Loucy (cell line): ENCODE measurements around the gene RELA.
"Not testable (repeated sequence)": the region's sequence is repeated elsewhere in the genome, so short reads cannot be mapped to it uniquely, and the experiment has no call there.

Experiments
- H2AFZ ChIP-seq: fragments of 200-600 bp; sonication (generic); 2 replicates; pipeline ENCODE4 v1.6.0; 2016; ENCODE audit warnings: antibody characterized with exemption, mild to moderate bottlenecking, low read length, moderate library complexity
- H3F3A ChIP-seq: fragments of 200-600 bp; 2 replicates; pipeline ENCODE4 v1.6.0; 2016; ENCODE audit warnings: antibody characterized with exemption, low read depth, mild to moderate bottlenecking
- H3K27me3 ChIP-seq: fragments of 200-600 bp; sonication (generic); 2 replicates; pipeline ENCODE4 v1.6.1; 2014; ENCODE audit warnings: low read length, mild to moderate bottlenecking; ENCODE audit not compliant: insufficient read depth, poor library complexity, severe bottlenecking
- H3K36me3 ChIP-seq: fragments of 200-600 bp; sonication (generic); 2 replicates; pipeline ENCODE4 v1.6.1; 2016; ENCODE audit warnings: low read length; ENCODE audit not compliant: insufficient read depth
- H3K4me1 ChIP-seq: fragments of 200-600 bp; sonication (generic); 2 replicates; pipeline ENCODE4 v1.5.1; 2014; ENCODE audit warnings: low read length, mild to moderate bottlenecking; ENCODE audit not compliant: insufficient read depth, poor library complexity, severe bottlenecking
- H3K4me2 ChIP-seq: fragments of 200-600 bp; sonication (generic); 2 replicates; pipeline ENCODE4 v1.6.0; 2014; ENCODE audit warnings: antibody characterized with exemption, low read length, low read depth, mild to moderate bottlenecking; ENCODE audit not compliant: poor library complexity, severe bottlenecking
- H3K4me3 ChIP-seq: fragments of 200-600 bp; sonication (generic); 2 replicates; pipeline ENCODE4 v1.5.1; 2014; ENCODE audit warnings: low read length, mild to moderate bottlenecking, mixed read lengths; ENCODE audit not compliant: poor library complexity, severe bottlenecking
- H3K79me2 ChIP-seq: fragments of 200-600 bp; sonication (generic); 2 replicates; pipeline ENCODE4 v1.6.1; 2014; ENCODE audit warnings: low read length; ENCODE audit not compliant: insufficient read depth
- H3K9ac ChIP-seq: fragments of 200-600 bp; sonication (generic); 2 replicates; pipeline ENCODE4 v1.6.0; 2014; ENCODE audit warnings: mild to moderate bottlenecking, low read depth, low read length, moderate library complexity; ENCODE audit not compliant: poor library complexity, severe bottlenecking
- H3K9me2 ChIP-seq: fragments of 200-600 bp; sonication (generic); replicated peaks from 2 replicates; pipeline ENCODE4 v1.6.1; 2016; ENCODE audit warnings: low read depth, low read length, mixed read lengths
- H3K9me3 ChIP-seq: fragments of 200-600 bp; sonication (generic); 2 replicates; pipeline ENCODE4 v1.6.1; 2014; ENCODE audit warnings: mild to moderate bottlenecking, antibody characterized with exemption, low read length, low read depth; ENCODE audit not compliant: insufficient read depth
- H4K20me1 ChIP-seq: fragments of 200-600 bp; sonication (generic); 2 replicates; pipeline ENCODE4 v1.6.0; 2014; ENCODE audit warnings: antibody characterized with exemption, low read length, mild to moderate bottlenecking; ENCODE audit not compliant: insufficient read depth, poor library complexity, severe bottlenecking
- EZH2phosphoT487 ChIP-seq: fragments of 200-600 bp; IDR thresholded peaks from 2 replicates; pipeline ENCODE4 v1.6.1; 2018; ENCODE audit warnings: antibody characterized with exemption, mild to moderate bottlenecking, moderate library complexity, borderline replicate concordance
- TF ChIP-seq, protein P1 (sequence below): fragments of 200-600 bp; sonication (generic); conservative IDR thresholded peaks from 2 replicates; pipeline ENCODE4 v1.5.1; 2014; ENCODE audit warnings: mild to moderate bottlenecking, antibody characterized with exemption, low read length

RELA gene

DNA sequence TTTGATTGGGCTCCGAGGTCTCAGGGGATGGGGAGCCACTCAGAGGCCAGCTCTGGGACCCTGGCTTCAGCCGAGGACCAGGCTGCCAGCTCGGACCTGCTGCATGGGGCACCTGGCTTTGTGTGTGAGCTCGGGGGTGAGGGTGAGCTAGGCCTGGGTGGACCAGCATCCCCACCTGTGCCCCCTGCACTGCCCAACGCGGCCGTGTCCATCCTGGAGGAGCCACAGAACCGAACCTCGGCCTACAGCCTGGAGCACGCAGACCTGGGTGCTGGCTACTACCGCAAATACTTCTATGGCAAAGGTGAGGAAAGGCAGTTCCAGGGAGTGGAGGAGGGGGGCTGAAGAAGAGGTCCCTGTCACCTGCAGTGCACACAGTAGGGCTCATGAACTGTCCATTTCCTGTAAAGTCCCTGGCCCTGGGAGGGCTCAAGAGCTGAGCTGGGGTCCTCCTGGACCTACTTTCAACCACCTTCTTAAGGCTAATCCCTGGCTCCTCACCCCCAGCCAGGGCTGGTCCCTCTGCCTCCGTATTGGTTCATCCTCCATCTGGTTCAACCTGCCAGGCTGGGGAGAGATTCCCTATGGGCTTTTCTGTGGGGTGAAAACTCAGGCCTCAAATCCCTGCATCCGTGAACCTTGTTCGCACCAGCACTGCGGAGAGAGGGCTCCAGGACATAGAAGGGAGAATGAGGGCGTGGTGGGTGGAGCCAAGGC, 21.3 kb downstream of the RELA start:
- Histone ChIP-seq H3K9ac (no peak overlapping the region), H3K9me3 (no peaks in the 10 kb centered on the region), H4K20me1 (no peaks in the 10 kb centered on the region), H3F3A (no peaks in the 10 kb centered on the region), H3K4me3 (no peak overlapping the region), H3K4me1 (peaks cover 29% of the 10 kb centered on the region), H3K9me2 (no peaks in the 10 kb centered on the region), H3K79me2 (peaks cover 20% of the 10 kb centered on the region; the same call in 1 of the 2 replicates), H3K36me3 (peaks cover 5% of the 10 kb centered on the region; the same call in 1 of the 2 replicates), H2AFZ (no peak overlapping the region), H3K4me2 (peak overlapping the region; percentile 80), H3K27me3 (no peaks in the 10 kb centered on the region)
- TF ChIP-seq, protein P1, sequence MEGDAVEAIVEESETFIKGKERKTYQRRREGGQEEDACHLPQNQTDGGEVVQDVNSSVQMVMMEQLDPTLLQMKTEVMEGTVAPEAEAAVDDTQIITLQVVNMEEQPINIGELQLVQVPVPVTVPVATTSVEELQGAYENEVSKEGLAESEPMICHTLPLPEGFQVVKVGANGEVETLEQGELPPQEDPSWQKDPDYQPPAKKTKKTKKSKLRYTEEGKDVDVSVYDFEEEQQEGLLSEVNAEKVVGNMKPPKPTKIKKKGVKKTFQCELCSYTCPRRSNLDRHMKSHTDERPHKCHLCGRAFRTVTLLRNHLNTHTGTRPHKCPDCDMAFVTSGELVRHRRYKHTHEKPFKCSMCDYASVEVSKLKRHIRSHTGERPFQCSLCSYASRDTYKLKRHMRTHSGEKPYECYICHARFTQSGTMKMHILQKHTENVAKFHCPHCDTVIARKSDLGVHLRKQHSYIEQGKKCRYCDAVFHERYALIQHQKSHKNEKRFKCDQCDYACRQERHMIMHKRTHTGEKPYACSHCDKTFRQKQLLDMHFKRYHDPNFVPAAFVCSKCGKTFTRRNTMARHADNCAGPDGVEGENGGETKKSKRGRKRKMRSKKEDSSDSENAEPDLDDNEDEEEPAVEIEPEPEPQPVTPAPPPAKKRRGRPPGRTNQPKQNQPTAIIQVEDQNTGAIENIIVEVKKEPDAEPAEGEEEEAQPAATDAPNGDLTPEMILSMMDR = no peak
- TF ChIP-seq EZH2phosphoT487 = no peak

DNA sequence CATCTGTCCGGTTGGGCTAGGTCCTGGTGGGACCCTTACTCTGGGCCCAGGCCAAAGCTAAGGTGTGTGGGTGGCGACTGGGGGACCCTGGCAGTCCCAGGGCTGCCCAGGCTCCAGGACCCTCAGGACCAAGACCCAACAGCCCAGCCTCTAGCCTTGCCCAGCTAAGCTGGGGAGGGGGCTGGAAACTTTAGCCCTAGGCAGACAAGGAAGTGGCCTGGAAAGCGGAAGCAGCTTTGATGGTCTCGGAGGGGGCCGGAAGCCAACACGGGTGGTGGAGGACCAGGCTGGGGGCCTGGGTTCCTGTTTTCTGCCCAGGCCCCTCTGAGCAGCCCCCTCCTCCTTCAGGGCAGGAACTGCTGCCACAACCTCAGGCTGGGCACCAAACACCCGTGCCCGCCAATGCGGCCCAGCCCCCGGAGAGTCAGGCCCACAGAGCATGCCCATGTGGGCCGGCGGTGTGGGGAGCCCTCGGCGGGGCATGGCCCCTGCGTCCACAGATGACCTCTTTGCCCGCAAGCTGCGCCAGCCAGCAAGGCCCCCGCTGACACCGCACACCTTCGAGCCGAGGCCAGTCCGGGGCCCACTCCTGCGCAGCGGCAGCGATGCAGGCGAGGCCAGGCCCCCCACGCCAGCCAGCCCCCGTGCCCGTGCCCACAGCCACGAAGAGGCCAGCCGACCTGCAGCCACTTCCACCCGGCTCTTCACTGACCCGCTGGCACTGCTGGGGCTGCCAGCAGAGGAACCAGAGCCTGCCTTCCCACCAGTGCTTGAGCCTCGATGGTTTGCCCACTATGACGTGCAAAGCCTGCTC, 22.0 kb downstream of the RELA start:
- Histone ChIP-seq H3K9me2 (no peaks in the 10 kb centered on the region), H3K27me3 (no peaks in the 10 kb centered on the region), H3K4me3 (peak overlapping the region; percentile 83), H3K9ac (peak overlapping the region; percentile 74), H3K4me1 (peaks cover 29% of the 10 kb centered on the region), H3K4me2 (peak overlapping the region; percentile 80), H3K9me3 (no peaks in the 10 kb centered on the region), H2AFZ (no peak overlapping the region), H3K79me2 (peaks cover 20% of the 10 kb centered on the region; the same call in 1 of the 2 replicates), H3K36me3 (peaks cover 13% of the 10 kb centered on the region; the same call in 1 of the 2 replicates), H3F3A (no peaks in the 10 kb centered on the region), H4K20me1 (no peaks in the 10 kb centered on the region)
- TF ChIP-seq, protein P1 = no peak
- TF ChIP-seq EZH2phosphoT487 = no peak

DNA sequence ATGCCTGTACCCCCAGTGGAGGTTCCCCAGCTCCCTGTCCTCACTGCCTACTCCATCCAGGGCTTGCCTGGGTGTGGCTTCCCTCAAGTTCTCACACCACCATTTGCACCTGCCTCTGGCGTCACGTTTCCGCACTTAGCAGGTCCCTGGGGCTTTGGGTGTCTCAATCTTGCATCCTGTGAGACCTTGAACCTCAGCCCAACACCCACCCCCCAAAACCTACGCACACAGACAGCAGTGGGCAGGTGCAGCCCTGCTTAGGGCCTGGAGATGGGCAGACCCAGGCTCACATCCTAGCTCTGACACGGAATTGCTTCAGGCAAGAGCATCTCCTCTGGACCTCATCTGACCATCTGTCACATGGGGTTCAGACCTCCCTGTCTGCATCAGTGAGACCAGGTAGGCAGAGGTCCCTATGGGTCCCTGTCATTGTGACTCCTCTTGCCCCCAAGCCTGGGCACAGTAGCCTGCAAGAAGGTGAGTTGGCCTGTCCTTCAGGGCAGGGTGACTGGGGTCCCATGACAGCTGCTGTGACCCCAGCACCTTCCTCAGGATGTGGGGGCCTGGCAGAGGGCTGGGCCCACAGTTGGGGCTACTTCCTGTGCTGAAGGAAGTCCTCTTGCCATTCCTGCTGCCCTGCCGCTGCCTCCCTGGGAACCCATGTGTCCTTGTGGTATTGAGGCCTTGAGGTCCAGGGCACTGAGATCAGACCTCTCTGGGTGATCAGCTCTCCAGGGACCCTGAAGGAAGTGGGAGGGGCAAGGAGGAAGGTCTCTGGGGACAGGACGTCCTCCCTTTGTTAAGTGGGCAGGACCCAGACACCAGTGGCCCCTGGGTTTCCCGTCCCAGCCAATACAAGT, 22.9 kb downstream of the RELA start:
- Histone ChIP-seq H2AFZ (no peak overlapping the region), H3K4me1 (peaks cover 29% of the 10 kb centered on the region), H3K9me3 (no peaks in the 10 kb centered on the region), H3K36me3 (peaks cover 21% of the 10 kb centered on the region; the same call in 1 of the 2 replicates), H3K9me2 (no peaks in the 10 kb centered on the region), H3K79me2 (peaks cover 20% of the 10 kb centered on the region; the same call in 1 of the 2 replicates), H3F3A (no peaks in the 10 kb centered on the region), H3K27me3 (no peaks in the 10 kb centered on the region), H3K4me2 (peak overlapping the region; percentile 80), H3K4me3 (peak overlapping the region; percentile 83), H4K20me1 (no peaks in the 10 kb centered on the region), H3K9ac (peak overlapping the region; percentile 74)
- TF ChIP-seq EZH2phosphoT487 = no peak
- TF ChIP-seq, protein P1 = no peak

DNA sequence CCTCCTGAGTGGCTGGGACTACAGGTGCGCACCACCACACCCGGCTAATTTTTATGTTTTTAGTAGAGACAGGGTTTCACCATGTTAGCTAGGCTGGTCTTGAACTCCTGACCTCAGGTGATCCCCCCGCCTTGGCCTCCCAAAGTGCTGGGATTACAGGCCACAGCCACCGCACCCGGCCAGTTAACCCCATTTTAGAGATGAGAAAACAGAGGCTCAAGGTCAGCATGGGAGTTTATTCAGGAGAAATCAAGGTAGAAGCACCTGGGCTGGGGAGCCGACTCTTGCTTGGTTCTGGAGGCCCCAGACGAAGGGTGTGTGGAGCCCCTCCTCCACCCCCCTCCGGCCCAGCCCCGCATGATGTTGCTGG, 23.5 kb downstream of the RELA start:
- peak overlapping the region; percentile 80 for H3K4me2 ChIP-seq
- peak overlapping the region; percentile 74 for H3K9ac ChIP-seq
- H3K9me2 ChIP-seq, H2AFZ ChIP-seq, H3F3A ChIP-seq, H3K9me3 ChIP-seq, H4K20me1 ChIP-seq, H3K27me3 ChIP-seq: not testable (repeated sequence)
- peak overlapping the region; percentile 83 for H3K4me3 ChIP-seq
- peaks cover 27% of the 10 kb centered on the region; the same call in 1 of the 2 replicates for H3K36me3 ChIP-seq
- peaks cover 29% of the 10 kb centered on the region for H3K4me1 ChIP-seq
- peaks cover 20% of the 10 kb centered on the region; the same call in 1 of the 2 replicates for H3K79me2 ChIP-seq
